Naive thymus-derived CD4-positive, alpha-beta T cell (primary cell): ENCODE data around the gene CDK4. TPM values are rescaled to one million over a fixed set of nuclear protein-coding genes. Genes with fewer than 3 reads are reported as not detected.
A peak's percentile ranks its signal among the peaks of the same experiment; 100 is the strongest.

ENCODE experiments used
- ATAC-seq: fragments of 150-1000 bp; cut with Tn5 transposase; 2 replicates; pipeline ENCODE4 v1.10.0; 2021; ENCODE audit warnings: mild to moderate bottlenecking, moderate library complexity
- CTCF ChIA-PET: fragments of 350-600 bp; sonication (Branson Sonifier 250); formaldehyde crosslinking; loops from one replicate; lab custom pipeline; 2021; ENCODE audit warnings: antibody characterized with exemption; lab: Charles Lee
- POLR2A ChIA-PET: fragments of 350-600 bp; sonication (Branson Sonifier 250); formaldehyde crosslinking; loops from one replicate; lab custom pipeline; 2021; ENCODE audit warnings: antibody characterized with exemption, inconsistent platforms; lab: Charles Lee
- DNase-seq, 9 donors: peaks; one replicate each; pipeline versions ENCODE4 v3.0.0 to v3.0.0-alpha.2; 2020 to 2022; ENCODE audit warnings: mixed read lengths in 1 of 9
- H3K27ac ChIP-seq: one replicate; pipeline ENCODE4 v1.7.0; 2013; ENCODE audit warnings: mild to moderate bottlenecking, low read depth, low read length, moderate library complexity
- H3K27me3 ChIP-seq, 2 donors: one replicate each; pipeline ENCODE4 v1.7.0; 2013; ENCODE audit warnings: low read length in 2 of 2, mild to moderate bottlenecking in 2 of 2, moderate library complexity in 2 of 2; ENCODE audit not compliant: control insufficient read depth in 2 of 2, insufficient read depth in 2 of 2
- H3K36me3 ChIP-seq, 3 experiments: 1 replicate in 2 of 3; 2 replicates in 1 of 3; pipeline ENCODE4 v1.7.0; 2013; ENCODE audit warnings: low read length in 3 of 3, mild to moderate bottlenecking in 3 of 3, moderate library complexity in 1 of 3; ENCODE audit not compliant: insufficient read depth in 3 of 3, control insufficient read depth in 2 of 3
- H3K4me1 ChIP-seq, 2 donors: one replicate each; pipeline ENCODE4 v1.7.0; 2013; ENCODE audit warnings: low read length in 2 of 2, mild to moderate bottlenecking in 2 of 2, moderate library complexity in 1 of 2; ENCODE audit not compliant: control insufficient read depth in 2 of 2, insufficient read depth in 2 of 2
- H3K4me3 ChIP-seq: 2 replicates; pipeline ENCODE4 v1.7.0; 2013; ENCODE audit warnings: mild to moderate bottlenecking, low read length
- H3K9me3 ChIP-seq, 3 experiments: 1 replicate in 2 of 3; 2 replicates in 1 of 3; pipeline ENCODE4 v1.7.0; 2013; ENCODE audit warnings: low read length in 3 of 3; ENCODE audit not compliant: control insufficient read depth in 2 of 3
- H3K27ac Mint-ChIP-seq, 9 donors: one replicate each; pipeline ENCODE4 v1.8.0; 2020 to 2022; ENCODE audit warnings: mixed read lengths in 9 of 9, mild to moderate bottlenecking in 8 of 9, moderate library complexity in 5 of 9, inconsistent platforms in 2 of 9
- H3K27me3 Mint-ChIP-seq, 5 donors: one replicate each; pipeline ENCODE4 v1.8.0; 2021 to 2022; ENCODE audit warnings: mixed read lengths in 5 of 5, mild to moderate bottlenecking in 1 of 5
- H3K36me3 Mint-ChIP-seq, 5 donors: one replicate each; pipeline ENCODE4 v1.8.0; 2020 to 2022; ENCODE audit warnings: mixed read lengths in 5 of 5, mild to moderate bottlenecking in 3 of 5, inconsistent platforms in 1 of 5
- H3K4me1 Mint-ChIP-seq, 7 donors: one replicate each; pipeline ENCODE4 v1.8.0; 2020 to 2022; ENCODE audit warnings: mixed read lengths in 7 of 7, mild to moderate bottlenecking in 3 of 7, inconsistent platforms in 1 of 7
- H3K4me3 Mint-ChIP-seq, 10 donors: one replicate each; pipeline ENCODE4 v1.8.0; 2020 to 2022; ENCODE audit warnings: mild to moderate bottlenecking in 10 of 10, mixed read lengths in 10 of 10, moderate library complexity in 6 of 10, inconsistent platforms in 2 of 10
- H3K9me3 Mint-ChIP-seq, 11 donors: one replicate each; pipeline ENCODE4 v1.8.0; 2020 to 2022; ENCODE audit warnings: mixed read lengths in 11 of 11, mild to moderate bottlenecking in 4 of 11, inconsistent platforms in 1 of 11, moderate library complexity in 1 of 11
- intact Hi-C, 2 donors: fragments of 100-400 bp; cut with micrococcal nuclease; formaldehyde crosslinking; loops; one replicate each; pipeline ENCODE4 v1.15.1; 2023
- polyA plus RNA-seq, 2 donors: library from polyadenylated mRNA; unstranded; fragments of 300-500 nt; fragmentation: Illumina TruSeq; gene quantifications; one replicate each; pipeline ENCODE4 v1.2.3, GENCODE V29; 2021
- total RNA-seq, 6 experiments: library from RNA in 5 of 6; stranded (reverse) in 5 of 6; gene quantifications; 1 replicate in 5 of 6; 2 replicates in 1 of 6; pipeline ENCODE4 v1.2.3 and lab custom pipeline; 2021 to 2026

The CDK4 gene
- total and polyA plus RNA-seq, 7 experiments from 2014 or later: 23.8 to 108 (median 49.5) TPM

DNA sequence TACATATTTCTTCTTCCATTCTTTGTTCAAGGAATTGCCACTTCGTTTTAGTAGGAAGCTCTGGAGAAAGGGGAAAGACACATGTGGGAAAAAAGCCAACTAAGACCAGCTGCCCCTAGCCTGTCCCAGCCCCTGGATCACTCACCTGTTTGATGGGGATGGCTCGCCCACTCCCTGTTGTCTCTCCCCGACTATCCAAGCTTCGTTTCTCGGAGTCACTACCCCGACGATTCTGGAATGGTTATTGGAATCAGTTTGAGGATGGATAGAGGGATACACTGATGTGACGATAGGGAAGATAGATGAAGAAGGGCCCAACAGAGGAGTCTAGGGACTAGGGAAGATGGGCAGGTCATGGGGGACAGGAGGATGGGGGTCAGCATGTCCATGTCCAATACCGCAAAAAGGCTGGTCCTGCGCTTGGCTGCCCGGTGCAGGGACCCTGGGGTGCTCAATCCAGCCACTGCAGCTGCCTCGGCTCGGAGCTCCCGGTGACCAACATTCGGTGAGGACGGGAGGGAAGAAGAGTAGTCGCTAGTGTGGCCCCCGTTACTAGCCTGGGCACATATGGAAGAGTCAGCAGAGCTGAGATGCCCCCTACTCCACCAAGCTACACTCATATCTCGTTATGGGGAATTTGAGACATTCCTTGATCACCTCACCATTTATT lies 20.6 kb downstream of the CDK4 start:
- peaks cover 3 to 18% (median 12%) of the 10 kb centered on the region in 7 donors for H3K4me1 Mint-ChIP-seq

DNA sequence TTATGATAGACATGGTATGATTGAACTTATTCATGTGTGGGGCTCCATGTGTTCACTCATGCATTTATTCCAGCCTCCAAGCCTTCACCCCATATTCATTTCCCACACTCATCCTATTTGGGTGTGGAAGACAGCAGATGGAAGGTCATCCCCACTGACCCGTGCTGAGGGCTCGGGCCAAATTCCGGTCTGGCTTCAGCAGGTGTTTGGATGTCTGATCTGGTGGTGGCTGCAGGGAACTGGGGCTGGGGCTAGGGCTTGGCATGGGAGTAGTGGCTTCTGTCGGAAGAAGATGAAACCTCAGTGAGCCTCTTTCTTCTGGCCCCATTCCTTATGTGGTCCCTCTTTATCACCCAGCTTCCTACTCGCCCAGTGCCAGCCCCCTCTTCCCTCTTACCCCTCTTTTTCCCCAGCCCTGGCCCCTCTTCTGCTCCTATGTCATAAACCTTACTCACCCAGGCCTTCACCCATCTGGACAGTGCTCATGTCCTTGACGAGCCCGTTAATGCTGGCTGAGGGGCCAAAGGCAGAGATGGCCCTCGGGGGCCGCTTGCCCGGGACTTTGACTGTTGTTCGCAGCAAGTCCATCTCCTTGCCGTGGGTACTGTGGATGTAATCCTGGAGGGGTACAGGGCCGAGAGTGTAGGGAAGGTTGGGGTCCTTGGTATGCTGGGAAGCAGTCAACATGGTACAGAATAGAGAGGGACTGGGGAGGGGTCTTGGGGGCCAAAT lies 21.6 kb downstream of the CDK4 start:
- no peak for ATAC-seq
- Mint-ChIP-seq H3K4me3 (no peak overlapping the region), H3K9me3 (peaks cover 0 to 1% (median 0%) of the 10 kb centered on the region in 11 donors), H3K36me3 (peaks cover 9 to 62% (median 30%) of the 10 kb centered on the region in 5 donors), H3K27ac (peak overlapping the region in 2 of 9 donors; percentile 39 to 46), H3K27me3 (no peaks in the 10 kb centered on the region), H3K4me1 (peaks cover 2 to 14% (median 8%) of the 10 kb centered on the region in 7 donors)
- Histone ChIP-seq H3K4me1 (no peaks in the 10 kb centered on the region), H3K27me3 (no peaks in the 10 kb centered on the region), H3K36me3 (peaks cover 39 to 94% (median 51%) of the 10 kb centered on the region in 3 experiments), H3K27ac (no peak overlapping the region), H3K9me3 (no peaks in the 10 kb centered on the region), H3K4me3 (no peak overlapping the region)
- intact Hi-C loops: no loop called here
- ChIA-PET POLR2A (interaction anchor here (1.0 kb wide), 1 partner anchor 8 kb away, joined by 3 read pairs; no protein-coding TSS in a partner anchor), CTCF (no interaction called here)
- no peak for DNase-seq

More for the DNA sequence above, 20.6 kb downstream of the CDK4 start:
- H3K27ac Mint-ChIP-seq: peak overlapping the region in 1 of 9 donors; percentile 39
- H3K4me3 ChIP-seq: no peak overlapping the region
- peaks cover 0 to 1% (median 0%) of the 10 kb centered on the region in 11 donors for H3K9me3 Mint-ChIP-seq
- intact Hi-C loops: no loop called here
- ATAC-seq: no peak
- ChIA-PET CTCF (no interaction called here), POLR2A (interaction anchor here (1.0 to 1.2 kb wide), 2 partner anchors 9 to 16 kb away, joined by 3 read pairs; no protein-coding TSS in a partner anchor)
- H3K9me3 ChIP-seq: no peaks in the 10 kb centered on the region
- H3K36me3 Mint-ChIP-seq: peaks cover 9 to 60% (median 30%) of the 10 kb centered on the region in 5 donors
- no peak overlapping the region for H3K27ac ChIP-seq
- no peaks in the 10 kb centered on the region for H3K27me3 ChIP-seq
- DNase-seq: no peak
- no peaks in the 10 kb centered on the region for H3K27me3 Mint-ChIP-seq
- peaks cover 39 to 97% (median 51%) of the 10 kb centered on the region in 3 experiments for H3K36me3 ChIP-seq
- no peak overlapping the region for H3K4me3 Mint-ChIP-seq
- H3K4me1 ChIP-seq: no peaks in the 10 kb centered on the region

DNA sequence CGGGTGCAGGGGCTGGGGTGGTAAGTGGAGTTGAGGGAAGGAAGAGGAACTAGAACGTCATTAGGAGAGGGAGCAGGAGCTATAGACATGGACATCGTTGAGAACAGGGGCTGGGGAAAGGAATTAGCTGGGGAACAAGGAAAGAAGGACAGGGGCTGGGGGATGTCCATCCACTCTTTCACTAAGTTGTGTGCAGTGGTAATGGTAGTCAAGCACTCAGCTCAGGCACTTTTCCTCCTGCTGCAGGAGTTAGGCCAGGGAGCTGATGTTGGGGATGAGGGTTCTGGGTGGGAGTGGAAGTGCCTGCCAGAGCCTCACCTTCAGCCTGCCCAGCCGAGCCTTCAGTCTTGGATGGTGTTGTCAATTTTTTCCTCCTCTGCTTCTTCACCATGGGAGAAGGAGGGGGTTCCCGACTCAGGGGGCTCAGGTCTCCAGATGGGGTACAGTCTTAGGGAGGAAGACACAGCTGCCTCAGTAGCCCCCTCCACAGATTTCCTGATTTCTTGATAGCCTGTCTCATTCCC lies 22.7 kb downstream of the CDK4 start:
- ATAC-seq: no peak
- peaks cover 32 to 83% (median 46%) of the 10 kb centered on the region in 3 experiments for H3K36me3 ChIP-seq
- peaks cover 0 to 1% (median 0%) of the 10 kb centered on the region in 11 donors for H3K9me3 Mint-ChIP-seq
- peaks cover 9 to 55% (median 21%) of the 10 kb centered on the region in 5 donors for H3K36me3 Mint-ChIP-seq
- POLR2A ChIA-PET: no interaction called here
- no peak overlapping the region for H3K27ac ChIP-seq
- no peaks in the 10 kb centered on the region for H3K4me1 ChIP-seq
- CTCF ChIA-PET: no interaction called here
- no peaks in the 10 kb centered on the region for H3K27me3 Mint-ChIP-seq
- intact Hi-C loops: no loop called here
- H3K4me3 ChIP-seq: no peak overlapping the region
- no peaks in the 10 kb centered on the region for H3K9me3 ChIP-seq
- peaks cover 5 to 14% (median 7%) of the 10 kb centered on the region in 7 donors for H3K4me1 Mint-ChIP-seq
- no peak overlapping the region for H3K4me3 Mint-ChIP-seq
- DNase-seq: no peak
- peak overlapping the region in 4 of 9 donors; percentile 13 to 36 (median 28) for H3K27ac Mint-ChIP-seq
- no peaks in the 10 kb centered on the region for H3K27me3 ChIP-seq

DNA sequence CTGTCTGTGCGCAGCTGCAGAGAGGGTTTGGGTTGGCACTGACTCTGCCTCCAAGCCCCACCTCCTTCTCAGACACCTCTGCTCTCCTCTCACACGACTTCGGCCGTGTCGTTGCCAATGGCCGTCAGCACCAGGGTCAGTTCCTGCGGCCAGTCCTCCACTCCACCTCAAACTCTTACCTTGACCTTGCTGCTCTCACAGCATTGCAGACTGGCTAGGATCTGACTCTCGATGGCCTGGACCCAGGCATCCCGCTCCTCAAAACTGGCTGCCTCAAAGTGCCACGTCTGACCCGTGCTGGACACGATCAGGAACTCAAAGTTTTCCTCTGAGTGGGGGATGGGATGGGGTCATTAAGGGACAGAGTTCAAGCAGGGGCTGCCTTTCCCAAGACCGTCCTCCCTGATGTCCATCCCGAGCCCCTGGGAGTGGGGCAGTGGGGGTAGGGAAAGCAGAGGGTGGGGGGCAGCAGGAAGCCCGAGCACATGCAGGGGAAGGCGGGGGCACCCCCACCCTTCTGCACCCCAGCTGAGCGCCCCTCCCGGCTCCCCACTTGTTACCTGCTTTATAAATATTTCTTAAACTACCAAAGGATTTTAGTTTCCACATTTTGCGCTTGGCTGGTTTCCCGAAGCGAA lies 24.2 kb downstream of the CDK4 start:
- Histone ChIP-seq H3K36me3 (peaks cover 19 to 68% (median 37%) of the 10 kb centered on the region in 3 experiments), H3K27ac (no peak overlapping the region), H3K4me1 (no peaks in the 10 kb centered on the region), H3K9me3 (no peaks in the 10 kb centered on the region), H3K27me3 (no peaks in the 10 kb centered on the region), H3K4me3 (no peak overlapping the region)
- intact Hi-C loops: loop anchor here in 1 of 2 donors (2.0 kb wide), 1 partner anchor 13 kb away; no protein-coding TSS in a partner anchor
- ATAC-seq (no peak), DNase-seq (peak in 1 of 9 donors; percentile 10)
- no peaks in the 10 kb centered on the region for H3K27me3 Mint-ChIP-seq
- POLR2A ChIA-PET: interaction anchor here (1.2 kb wide), 1 partner anchor 14 kb away, joined by 7 read pairs; no protein-coding TSS in a partner anchor
- no peak overlapping the region for H3K4me3 Mint-ChIP-seq
- H3K36me3 Mint-ChIP-seq: peaks cover 9 to 51% (median 20%) of the 10 kb centered on the region in 5 donors
- CTCF ChIA-PET: no interaction called here
- H3K9me3 Mint-ChIP-seq: peaks cover 0 to 1% (median 0%) of the 10 kb centered on the region in 11 donors
- peak overlapping the region in 3 of 9 donors; percentile 6 to 55 (median 43) for H3K27ac Mint-ChIP-seq
- peaks cover 5 to 22% (median 14%) of the 10 kb centered on the region in 7 donors for H3K4me1 Mint-ChIP-seq

DNA sequence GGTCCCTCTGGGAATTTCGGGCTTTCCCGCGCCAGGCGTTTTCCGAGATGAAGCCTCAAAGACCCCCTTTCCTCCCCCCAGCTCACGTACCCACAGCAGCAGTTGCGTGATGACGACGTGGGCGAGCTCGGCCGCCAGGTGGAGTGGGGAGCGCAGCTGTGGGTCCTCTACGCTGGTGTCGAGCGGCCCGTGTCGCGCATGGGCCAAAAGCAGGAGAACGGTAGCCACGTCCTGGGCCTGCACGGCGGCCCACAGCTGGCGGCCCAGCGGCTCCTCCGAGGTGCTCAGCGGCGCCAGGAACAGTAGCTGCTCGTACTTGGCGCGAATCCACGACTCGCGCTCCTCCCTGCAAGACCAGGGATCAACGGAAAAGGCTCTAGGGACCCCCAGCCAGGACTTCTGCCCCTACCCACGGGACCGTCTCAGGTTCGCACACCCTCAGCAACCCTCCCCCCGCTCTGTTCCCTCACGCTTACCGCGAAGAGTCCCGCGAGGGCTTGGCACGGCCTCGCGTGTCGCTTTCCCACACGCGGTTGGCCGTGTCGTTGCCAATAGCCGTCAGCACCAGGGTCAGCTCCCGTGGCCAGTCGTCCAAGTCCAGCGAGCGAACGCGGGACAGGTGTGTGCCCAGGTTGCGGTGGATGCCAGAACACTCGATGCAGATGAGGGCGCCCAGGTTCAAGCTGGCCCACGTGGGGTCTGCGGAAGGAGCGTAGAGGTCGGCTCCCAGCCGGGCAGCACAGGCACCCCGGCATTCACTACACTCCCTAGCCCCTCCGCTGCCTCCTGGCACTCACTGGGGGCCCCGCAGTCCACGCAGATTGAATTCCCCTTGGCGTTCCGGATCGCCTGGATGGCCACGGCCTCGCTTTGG lies 25.0 kb downstream of the CDK4 start:
- Mint-ChIP-seq H3K27me3 (no peaks in the 10 kb centered on the region), H3K27ac (no peak overlapping the region), H3K36me3 (peaks cover 5 to 43% (median 20%) of the 10 kb centered on the region in 5 donors), H3K9me3 (peaks cover 0 to 1% (median 0%) of the 10 kb centered on the region in 11 donors), H3K4me1 (peaks cover 6 to 26% (median 16%) of the 10 kb centered on the region in 7 donors), H3K4me3 (no peak overlapping the region)
- CTCF ChIA-PET: no interaction called here
- ATAC-seq: no peak
- Histone ChIP-seq H3K27me3 (no peaks in the 10 kb centered on the region), H3K9me3 (no peaks in the 10 kb centered on the region), H3K36me3 (peaks cover 16 to 60% (median 37%) of the 10 kb centered on the region in 3 experiments), H3K27ac (no peak overlapping the region), H3K4me1 (no peaks in the 10 kb centered on the region), H3K4me3 (no peak overlapping the region)
- POLR2A ChIA-PET: interaction anchor here (1.2 kb wide), 1 partner anchor 15 kb away, joined by 7 read pairs; no protein-coding TSS in a partner anchor
- DNase-seq: peak in 1 of 9 donors; percentile 17
- intact Hi-C loops: loop anchor here in 1 of 2 donors (2.0 kb wide), 1 partner anchor 14 kb away; no protein-coding TSS in a partner anchor
